ENCODE data around the gene SRSF8. TPM values are rescaled to one million over a fixed set of nuclear protein-coding genes. Genes with fewer than 3 reads are reported as not detected.

The SRSF8 gene
- total and polyA plus RNA-seq, 7 donors = 17.7 to 35.3 (median 26.6) TPM

DNA sequence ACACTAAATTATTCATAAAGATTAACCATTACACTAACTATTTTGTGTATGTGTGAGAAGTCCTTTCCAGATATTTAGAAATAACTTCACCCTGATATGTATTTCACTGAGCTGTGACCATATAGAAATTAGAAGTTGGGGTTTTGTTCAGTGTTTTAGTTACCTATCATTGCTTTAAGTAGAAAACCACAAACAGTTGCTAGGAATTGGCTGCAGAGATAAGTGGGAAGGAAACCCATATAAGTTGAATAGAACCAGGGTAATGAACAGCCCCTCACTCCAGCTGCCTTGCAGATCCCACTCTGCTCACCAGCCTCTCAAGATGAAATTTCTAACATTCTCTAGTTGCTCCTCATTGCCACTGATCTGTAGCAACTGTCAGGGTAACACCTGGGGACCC is 10.3 kb downstream of the SRSF8 start:
- no peak for DNase-seq
- intact Hi-C loops (cut with DNase I) = no loop called here
- peaks cover 14% of the 10 kb centered on the region for H3K4me1 ChIP-seq
- TF ChIP-seq CTCF (IDR thresholded peaks at IDR 0.05) = no peak
- H3K4me3 ChIP-seq = no peak overlapping the region
- H3K36me3 ChIP-seq (ENCODE audit: insufficient read depth in 1 of 2, low read depth in 1 of 2) = no peaks in the 10 kb centered on the region
- no peak overlapping the region for H3K27ac ChIP-seq
- H3K27me3 ChIP-seq (ENCODE audit: insufficient read depth in 3 of 3, low read length in 2 of 3) = no peaks in the 10 kb centered on the region
- ATAC-seq = no peak
- H3K9me3 ChIP-seq = no peaks in the 10 kb centered on the region

- no peak overlapping the region for H3K27ac ChIP-seq
- WGBS, 3 donors = 86 to 92% (median 89%) methylated on average over 1 of the region's 1 CpG
- ATAC-seq = no peak
Measured at GRCh38 chr11:95078526-95078925, 11.8 kb downstream of the SRSF8 start.

GRCh38 chr11:95081010-95081409 is 14.3 kb downstream of the SRSF8 start:
- Histone ChIP-seq H3K27me3 (ENCODE audit: insufficient read depth in 3 of 3, low read length in 2 of 3) (no peaks in the 10 kb centered on the region), H3K9me3 (no peaks in the 10 kb centered on the region), H3K36me3 (ENCODE audit: insufficient read depth in 1 of 2, low read depth in 1 of 2) (no peaks in the 10 kb centered on the region), H3K4me3 (no peak overlapping the region), H3K27ac (no peak overlapping the region), H3K4me1 (no peaks in the 10 kb centered on the region)
- no peak for TF ChIP-seq CTCF (IDR thresholded peaks at IDR 0.05)
- intact Hi-C loops (cut with DNase I) = no loop called here
- WGBS, 3 donors = 45 to 55% (median 49%) methylated on average over 5 of the region's 5 CpGs
- DNase-seq = no peak
- peak in 2 of 4 donors; percentile 26 to 69 for ATAC-seq

More at GRCh38 chr11:95078526-95078925, 11.8 kb downstream of the SRSF8 start:
- H3K4me1 ChIP-seq = peaks cover 14% of the 10 kb centered on the region
- no peaks in the 10 kb centered on the region for H3K36me3 ChIP-seq (ENCODE audit: insufficient read depth in 1 of 2, low read depth in 1 of 2)
- H3K4me3 ChIP-seq = no peak overlapping the region
- H3K27me3 ChIP-seq (ENCODE audit: insufficient read depth in 3 of 3, low read length in 2 of 3) = no peaks in the 10 kb centered on the region
- TF ChIP-seq CTCF (IDR thresholded peaks at IDR 0.05) = no peak
- intact Hi-C loops (cut with DNase I) = no loop called here
- H3K9me3 ChIP-seq = no peaks in the 10 kb centered on the region
- no peak for DNase-seq

GRCh38 chr11:95081412-95081811 is 14.7 kb downstream of the SRSF8 start:
- TF ChIP-seq CTCF (IDR thresholded peaks at IDR 0.05) = no peak
- Histone ChIP-seq H3K27ac (peak overlapping the region; percentile 10), H3K36me3 (ENCODE audit: insufficient read depth in 1 of 2, low read depth in 1 of 2) (no peaks in the 10 kb centered on the region), H3K9me3 (no peaks in the 10 kb centered on the region), H3K27me3 (ENCODE audit: insufficient read depth in 3 of 3, low read length in 2 of 3) (no peaks in the 10 kb centered on the region), H3K4me3 (no peak overlapping the region), H3K4me1 (no peaks in the 10 kb centered on the region)
- peak in 3 of 4 donors; percentile 22 to 43 (median 43) for ATAC-seq
- intact Hi-C loops (cut with DNase I) = no loop called here
- WGBS, 3 donors = 27 to 44% (median 30%) methylated on average over 4 of the region's 4 CpGs
- DNase-seq = peak in 1 of 2 donors; percentile 46

DNA sequence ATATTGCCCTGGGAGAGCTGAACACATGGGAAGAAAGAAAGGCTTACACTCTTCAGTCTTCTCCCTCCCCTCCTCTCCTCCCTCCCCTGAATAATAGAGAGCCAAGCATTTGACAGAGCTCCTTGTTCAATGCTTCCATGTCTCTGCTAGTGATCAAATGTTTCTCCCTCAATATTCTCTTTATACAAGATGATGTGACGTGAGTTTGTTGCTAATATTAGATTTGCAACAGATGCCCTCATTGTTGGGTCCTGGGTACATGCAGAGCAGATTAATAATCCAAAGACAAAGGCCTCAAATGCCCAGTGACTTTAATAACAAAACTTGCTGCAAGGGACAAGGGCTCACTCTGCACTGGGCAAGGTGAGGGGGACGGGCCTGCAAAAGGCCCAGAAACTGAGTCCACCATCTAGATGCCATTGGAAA is 15.9 kb downstream of the SRSF8 start:
- DNase-seq (no peak), ATAC-seq (no peak)
- no peaks in the 10 kb centered on the region for H3K9me3 ChIP-seq
- no peak for TF ChIP-seq CTCF (IDR thresholded peaks at IDR 0.05)
- intact Hi-C loops (cut with DNase I) = no loop called here
- no peak overlapping the region for H3K27ac ChIP-seq
- 80 to 95% (median 81%) methylated on average over 2 of the region's 2 CpGs for WGBS, 3 donors
- no peaks in the 10 kb centered on the region for H3K27me3 ChIP-seq (ENCODE audit: insufficient read depth in 3 of 3, low read length in 2 of 3)
- no peaks in the 10 kb centered on the region for H3K4me1 ChIP-seq
- H3K36me3 ChIP-seq (ENCODE audit: insufficient read depth in 1 of 2, low read depth in 1 of 2) = no peaks in the 10 kb centered on the region
- no peak overlapping the region for H3K4me3 ChIP-seq

Data from psoas muscle (tissue), 8 donors.